Stomach smooth muscle (tissue), 2 donors: Measurements from ENCODE around the gene NHLH2.

Source experiments
- H3K27ac ChIP-seq: one replicate; pipeline ENCODE4 v1.7.0; 2013; ENCODE audit warnings: mild to moderate bottlenecking, low read length, inconsistent platforms
- H3K27me3 ChIP-seq, 2 donors: one replicate each; pipeline ENCODE4 v1.7.0; 2013; ENCODE audit warnings: low read length in 2 of 2; ENCODE audit not compliant: insufficient read depth in 2 of 2, control insufficient read depth in 1 of 2
- H3K36me3 ChIP-seq, 2 donors: one replicate each; pipeline ENCODE4 v1.7.0; 2013; ENCODE audit warnings: low read length in 2 of 2; ENCODE audit not compliant: control insufficient read depth in 2 of 2, insufficient read depth in 2 of 2
- H3K4me1 ChIP-seq: one replicate; pipeline ENCODE4 v1.7.0; 2013; ENCODE audit warnings: low read length; ENCODE audit not compliant: control insufficient read depth, insufficient read depth
- H3K4me3 ChIP-seq, 2 donors: one replicate each; pipeline ENCODE4 v1.7.0; 2013; ENCODE audit warnings: low read length in 2 of 2
- H3K9ac ChIP-seq, 2 donors: one replicate each; pipeline ENCODE4 v1.7.0; 2013; ENCODE audit warnings: low read length in 2 of 2, mild to moderate bottlenecking in 1 of 2
- H3K9me3 ChIP-seq, 2 donors: one replicate each; pipeline ENCODE4 v1.7.0; 2013; ENCODE audit warnings: low read length in 2 of 2; ENCODE audit not compliant: control insufficient read depth in 2 of 2
- donor health status: healthy.
- donor health status: Pancreatic carcinoma.

NHLH2 gene

DNA sequence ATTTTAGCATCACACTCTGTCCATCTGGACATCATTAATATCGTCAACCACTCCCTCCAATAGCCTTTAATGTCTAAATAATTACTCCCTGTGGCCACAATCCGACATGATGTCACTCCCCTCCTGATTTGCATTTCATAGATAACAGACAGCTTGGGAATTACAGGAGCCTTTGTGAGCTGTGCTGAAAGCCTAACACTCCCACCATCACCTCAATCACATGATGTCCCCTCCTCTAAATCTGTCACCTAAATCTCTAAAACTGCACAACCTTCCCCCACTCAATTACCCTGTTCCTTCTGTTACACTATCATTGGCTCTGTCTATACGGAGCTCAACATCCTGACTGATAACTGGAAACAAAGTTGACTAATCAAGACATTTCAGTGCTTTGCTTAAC, 14.3 kb downstream of the NHLH2 start:
- H3K9me3 ChIP-seq, result no peaks in the 10 kb centered on the region
- H3K4me1 ChIP-seq, result peaks cover 15% of the 10 kb centered on the region
- H3K36me3 ChIP-seq, result no peaks in the 10 kb centered on the region
- no peak overlapping the region for H3K4me3 ChIP-seq
- no peak overlapping the region for H3K9ac ChIP-seq
- H3K27me3 ChIP-seq, result peaks cover 0 to 9% of the 10 kb centered on the region in 2 donors
- no peak overlapping the region for H3K27ac ChIP-seq

DNA sequence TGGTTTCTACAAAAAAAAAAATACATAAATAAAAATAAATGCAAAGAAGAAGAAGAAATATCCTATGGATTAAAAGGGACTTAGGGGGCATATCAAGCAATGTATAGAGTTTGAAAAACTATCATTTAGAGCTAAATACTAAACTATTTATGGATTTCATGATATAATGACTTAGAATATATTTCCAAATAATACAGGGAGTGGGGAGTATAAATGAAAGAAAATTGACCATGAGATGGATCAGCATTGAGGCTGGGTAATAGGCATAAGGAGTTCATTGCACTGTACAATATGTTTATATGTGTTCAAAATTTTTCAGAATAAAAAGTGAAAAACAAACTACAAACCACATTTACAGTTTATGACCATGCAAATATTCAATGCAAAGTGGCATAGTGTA, 18.8 kb downstream of the NHLH2 start:
- no peak overlapping the region for H3K27ac ChIP-seq
- no peaks in the 10 kb centered on the region for H3K36me3 ChIP-seq
- no peak overlapping the region for H3K4me3 ChIP-seq
- no peak overlapping the region for H3K9ac ChIP-seq
- H3K9me3 ChIP-seq, result no peaks in the 10 kb centered on the region
- H3K4me1 ChIP-seq, result no peaks in the 10 kb centered on the region
- no peaks in the 10 kb centered on the region for H3K27me3 ChIP-seq

DNA sequence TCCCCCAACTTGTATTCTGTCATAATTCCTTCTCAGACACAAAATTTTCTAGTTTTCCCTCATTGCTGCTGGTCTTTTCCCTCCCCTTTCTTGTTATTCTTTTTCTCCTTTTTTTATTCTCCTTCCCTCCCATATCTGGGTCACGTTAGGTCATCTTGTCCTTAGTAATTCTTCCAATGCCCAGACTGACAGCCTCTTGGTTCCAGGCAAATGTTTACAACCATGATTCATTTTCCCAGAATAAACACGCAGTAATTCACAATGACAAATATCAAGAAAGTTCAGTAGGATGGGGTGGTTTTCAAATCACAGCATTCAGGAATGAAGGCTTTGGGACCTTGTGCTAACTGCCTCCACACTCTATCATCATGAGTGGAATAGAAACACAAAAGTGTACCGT, 25.2 kb downstream of the NHLH2 start:
- Histone ChIP-seq H3K36me3 (no peaks in the 10 kb centered on the region), H3K9ac (no peak overlapping the region), H3K9me3 (no peaks in the 10 kb centered on the region), H3K27me3 (no peaks in the 10 kb centered on the region), H3K27ac (no peak overlapping the region), H3K4me1 (no peaks in the 10 kb centered on the region), H3K4me3 (no peak overlapping the region)

DNA sequence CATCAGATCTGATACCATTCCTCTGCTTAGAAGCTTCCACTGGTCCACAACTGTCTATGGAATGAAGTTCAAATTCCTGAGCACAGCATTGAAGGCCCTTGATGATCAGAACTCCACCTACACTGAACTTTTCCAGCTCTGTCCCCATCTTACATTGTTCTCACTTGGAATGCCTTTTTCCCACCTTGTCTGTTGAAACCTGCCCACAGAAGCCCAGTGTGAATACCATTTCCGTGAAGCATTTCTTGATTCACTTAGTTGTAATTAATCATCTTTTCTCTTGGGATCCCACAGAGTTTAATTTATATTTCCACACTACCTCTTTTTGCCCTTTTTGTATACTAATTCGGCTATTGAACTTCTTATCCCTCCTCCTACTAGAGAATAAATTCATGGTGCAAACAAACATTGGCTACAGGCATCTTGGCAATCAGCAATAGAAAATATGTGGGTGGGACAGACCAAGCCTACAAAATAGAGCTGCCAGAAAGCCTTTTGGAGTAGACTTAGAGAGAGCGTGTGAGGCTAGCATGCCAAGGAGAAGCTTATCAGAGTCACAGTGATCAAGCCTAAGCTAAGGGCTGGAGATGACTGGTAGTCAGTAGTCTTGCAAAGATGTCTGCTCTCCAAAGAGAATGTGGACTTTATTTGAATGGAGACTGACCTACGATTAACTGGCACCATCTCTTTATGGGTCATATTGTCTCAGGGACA, 26.1 kb downstream of the NHLH2 start:
- H3K4me1 ChIP-seq, result no peaks in the 10 kb centered on the region
- H3K27ac ChIP-seq, result no peak overlapping the region
- H3K27me3 ChIP-seq, result no peaks in the 10 kb centered on the region
- H3K9me3 ChIP-seq, result no peaks in the 10 kb centered on the region
- H3K36me3 ChIP-seq, result no peaks in the 10 kb centered on the region
- no peak overlapping the region for H3K9ac ChIP-seq
- no peak overlapping the region for H3K4me3 ChIP-seq

DNA sequence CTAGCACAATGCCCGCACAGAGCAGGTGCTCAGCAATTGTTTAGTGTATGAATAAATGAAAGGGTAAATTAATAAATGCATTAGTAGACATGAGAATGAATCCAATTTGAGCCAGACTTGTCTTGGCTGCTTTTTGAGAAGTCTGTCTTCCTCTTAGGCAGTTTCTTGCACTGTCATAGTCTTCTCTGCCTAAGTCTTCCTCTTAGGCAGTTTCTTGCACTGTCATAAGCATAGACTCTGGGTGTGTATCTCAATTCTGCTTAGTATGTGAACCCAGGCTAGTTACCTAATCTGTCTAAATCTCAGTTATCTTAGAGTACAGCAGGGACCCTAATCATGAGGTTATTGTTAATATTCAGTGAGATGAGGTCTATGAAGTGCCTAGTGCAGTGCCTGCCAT, 27.2 kb downstream of the NHLH2 start:
- Histone ChIP-seq H3K9me3 (no peaks in the 10 kb centered on the region), H3K9ac (no peak overlapping the region), H3K36me3 (no peaks in the 10 kb centered on the region), H3K27ac (no peak overlapping the region), H3K4me1 (no peaks in the 10 kb centered on the region), H3K27me3 (no peaks in the 10 kb centered on the region), H3K4me3 (no peak overlapping the region)

DNA sequence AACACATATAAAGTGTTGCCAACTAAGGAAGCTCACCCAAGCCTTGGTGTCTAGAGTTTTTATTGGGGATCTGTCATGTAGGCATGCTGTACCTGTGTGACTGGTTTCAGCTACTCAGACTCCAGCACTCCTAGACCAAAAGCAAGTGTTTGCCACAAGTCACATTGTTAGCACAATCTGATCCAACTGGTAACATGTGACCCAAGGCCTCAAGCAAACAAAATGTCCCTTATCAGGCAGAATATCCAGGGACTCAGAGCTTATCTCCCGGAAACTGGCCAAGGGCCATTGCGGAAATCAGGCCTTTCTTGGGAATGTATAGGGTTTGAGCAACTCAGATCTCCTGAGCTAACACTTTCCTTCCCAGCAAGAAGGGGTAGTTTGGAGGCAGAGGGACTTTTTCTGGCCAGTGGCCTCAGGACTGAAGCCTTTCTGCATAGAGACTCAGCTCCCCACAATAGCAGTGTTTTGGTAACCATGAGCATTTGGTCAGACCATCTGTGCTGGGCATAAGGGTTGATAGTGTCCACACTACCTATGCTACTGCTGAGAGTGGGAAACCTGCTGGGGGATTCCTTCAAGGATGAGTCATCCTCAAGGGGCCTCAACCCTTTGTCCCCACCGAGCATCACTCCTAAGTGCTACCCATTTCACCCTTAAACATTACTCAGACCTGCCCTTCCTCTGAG, 29.6 kb downstream of the NHLH2 start:
- no peak overlapping the region for H3K4me3 ChIP-seq
- no peak overlapping the region for H3K9ac ChIP-seq
- no peaks in the 10 kb centered on the region for H3K36me3 ChIP-seq
- no peaks in the 10 kb centered on the region for H3K27me3 ChIP-seq
- H3K9me3 ChIP-seq, result no peaks in the 10 kb centered on the region
- no peaks in the 10 kb centered on the region for H3K4me1 ChIP-seq
- H3K27ac ChIP-seq, result no peak overlapping the region

DNA sequence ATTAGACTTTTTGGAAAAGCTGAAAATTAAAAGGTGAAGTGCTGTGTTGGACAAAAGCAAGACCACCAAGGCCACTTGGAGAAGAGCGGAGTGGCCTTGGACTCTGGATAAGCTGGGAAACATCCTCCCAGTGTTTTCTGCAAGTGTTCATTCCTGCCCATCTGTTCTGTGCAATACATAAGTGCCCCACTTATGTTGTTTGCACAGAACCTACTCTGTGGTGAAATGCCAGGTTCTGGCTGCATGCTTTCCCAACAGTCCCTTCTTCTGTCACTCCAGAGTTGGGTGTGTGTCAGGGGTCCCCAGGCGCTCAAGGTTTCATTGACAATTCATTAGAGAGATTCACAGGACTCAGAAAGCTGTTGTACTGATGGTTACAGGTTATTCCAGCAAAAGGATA, 30.3 kb downstream of the NHLH2 start:
- H3K36me3 ChIP-seq, result no peaks in the 10 kb centered on the region
- no peaks in the 10 kb centered on the region for H3K27me3 ChIP-seq
- H3K4me1 ChIP-seq, result no peaks in the 10 kb centered on the region
- no peak overlapping the region for H3K27ac ChIP-seq
- no peak overlapping the region for H3K9ac ChIP-seq
- no peaks in the 10 kb centered on the region for H3K9me3 ChIP-seq
- H3K4me3 ChIP-seq, result no peak overlapping the region

DNA sequence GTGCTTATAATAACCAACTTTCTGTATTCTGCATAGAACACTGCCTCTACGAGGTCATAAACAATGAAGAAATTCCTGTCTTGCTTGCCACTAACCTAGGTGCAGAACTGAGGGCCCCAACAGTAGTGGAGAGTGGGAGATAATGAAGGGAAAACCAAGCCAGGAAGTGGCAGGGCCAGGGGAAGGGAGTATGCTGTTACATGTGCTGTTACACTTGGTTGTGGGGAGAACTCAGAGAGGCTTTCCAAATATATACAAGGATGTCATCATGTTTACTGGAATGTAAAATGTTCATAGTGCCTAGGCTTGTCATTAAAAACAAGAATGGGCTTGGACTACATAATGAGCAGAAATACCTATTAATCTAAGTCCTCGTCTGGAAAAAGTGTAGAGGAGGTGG, 31.1 kb downstream of the NHLH2 start:
- Histone ChIP-seq H3K27ac (no peak overlapping the region), H3K27me3 (no peaks in the 10 kb centered on the region), H3K4me1 (no peaks in the 10 kb centered on the region), H3K9me3 (no peaks in the 10 kb centered on the region), H3K9ac (no peak overlapping the region), H3K4me3 (no peak overlapping the region), H3K36me3 (no peaks in the 10 kb centered on the region)

DNA sequence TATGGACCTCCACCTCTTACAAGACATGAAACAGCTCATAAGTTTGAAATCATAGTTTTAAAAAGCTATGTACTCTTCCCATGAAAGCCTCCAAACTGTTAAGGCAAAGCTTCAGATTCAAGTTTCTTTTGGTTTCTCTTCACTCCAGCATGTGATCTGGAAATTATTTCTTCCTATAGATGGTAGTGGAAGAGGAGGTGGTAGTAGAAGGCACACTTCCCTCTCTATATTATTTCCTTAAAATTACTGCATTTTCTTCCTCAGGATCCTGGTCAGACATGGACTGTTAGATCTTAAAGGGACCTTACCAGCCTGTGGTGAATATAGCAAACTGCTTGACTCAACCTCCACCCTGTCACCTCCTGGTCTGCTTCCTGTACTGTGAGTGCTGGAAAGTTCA, 31.9 kb downstream of the NHLH2 start:
- H3K4me1 ChIP-seq, result no peaks in the 10 kb centered on the region
- no peaks in the 10 kb centered on the region for H3K27me3 ChIP-seq
- H3K36me3 ChIP-seq, result no peaks in the 10 kb centered on the region
- H3K4me3 ChIP-seq, result no peak overlapping the region
- H3K9me3 ChIP-seq, result no peaks in the 10 kb centered on the region
- no peak overlapping the region for H3K9ac ChIP-seq
- H3K27ac ChIP-seq, result no peak overlapping the region

DNA sequence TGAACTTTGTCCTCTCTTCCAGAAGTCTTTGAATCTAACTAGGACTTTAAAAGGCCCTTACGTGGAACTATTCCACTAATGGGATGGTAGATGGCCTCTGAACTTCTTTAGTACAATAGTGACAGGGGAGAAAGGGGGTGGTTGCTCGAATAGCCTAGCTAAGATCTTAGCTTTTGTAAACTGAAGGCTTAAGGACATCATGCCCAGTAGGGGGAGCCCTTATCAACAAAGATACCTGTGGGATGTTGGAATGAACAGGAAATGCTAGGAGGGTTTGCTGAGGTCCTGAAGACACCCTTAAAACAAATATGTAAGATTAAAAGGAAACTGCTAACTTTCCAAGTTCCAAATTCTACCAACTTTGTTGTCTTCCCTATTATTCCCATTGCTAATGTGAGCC, 33.2 kb downstream of the NHLH2 start:
- Histone ChIP-seq H3K36me3 (no peaks in the 10 kb centered on the region), H3K27ac (no peak overlapping the region), H3K9me3 (no peaks in the 10 kb centered on the region), H3K27me3 (no peaks in the 10 kb centered on the region), H3K4me1 (no peaks in the 10 kb centered on the region), H3K9ac (no peak overlapping the region), H3K4me3 (no peak overlapping the region)

DNA sequence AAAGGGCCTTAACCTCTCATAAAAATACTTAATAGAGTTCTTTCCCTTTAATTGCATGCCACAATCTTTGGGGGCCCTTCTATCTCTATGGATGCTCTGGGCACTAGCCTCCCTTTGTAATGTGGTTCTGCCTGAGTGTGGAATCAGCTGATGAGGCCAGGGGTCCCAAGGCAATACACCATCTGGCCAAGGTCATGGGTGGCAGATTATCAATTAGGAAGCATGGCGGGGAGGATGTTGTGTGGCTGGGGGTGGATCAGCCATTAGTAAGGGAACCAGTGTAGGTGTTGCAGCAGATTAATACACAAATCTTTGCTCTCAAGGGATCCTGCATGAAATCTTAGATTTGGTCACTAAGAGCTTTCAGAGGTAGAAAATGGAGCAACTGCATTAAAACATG, 35.3 kb downstream of the NHLH2 start:
- Histone ChIP-seq H3K4me3 (no peak overlapping the region), H3K27ac (no peak overlapping the region), H3K36me3 (no peaks in the 10 kb centered on the region), H3K9ac (no peak overlapping the region), H3K27me3 (no peaks in the 10 kb centered on the region), H3K9me3 (no peaks in the 10 kb centered on the region), H3K4me1 (no peaks in the 10 kb centered on the region)
